Hematopoietic multipotent progenitor cell treated with erythropoietin and hydrocortisone succinate and interleukin-3 and kit ligand, for 15 days (in vitro differentiated cells): ENCODE results near the gene RALGPS1.

Experiments
- DNase-seq: peaks from one replicate; pipeline ENCODE4 v3.0.0-alpha.2; 2015; ENCODE audit warnings: low spot score

The RALGPS1 gene

GRCh38 chr9:126914458-126915280 lies at the start of gene RALGPS1:
RALGPS1 (plus strand) TSS chr9:126914782; CDS start chr9:126962290, 47,508 bp downstream.
- peak; percentile 74 for DNase-seq

GRCh38 chr9:126869368-126869767 lies 45.2 kb upstream of the RALGPS1 start:
- DNase-seq = no peak

GRCh38 chr9:126872516-126872915 lies 42.1 kb upstream of the RALGPS1 start:
- DNase-seq = no peak

- DNase-seq = no peak
These were observed 39.9 kb upstream of the RALGPS1 start for GRCh38 chr9:126874546-126875314.

- no peak for DNase-seq
These were observed 38.6 kb upstream of the RALGPS1 start for GRCh38 chr9:126875756-126876510.

GRCh38 chr9:126876531-126876930 lies 38.1 kb upstream of the RALGPS1 start:
- no peak for DNase-seq

GRCh38 chr9:126877418-126877817 lies 37.2 kb upstream of the RALGPS1 start:
- DNase-seq = no peak

GRCh38 chr9:126879288-126879687 lies 35.3 kb upstream of the RALGPS1 start:
- no peak for DNase-seq

GRCh38 chr9:126880226-126880946 lies 34.2 kb upstream of the RALGPS1 start:
- DNase-seq = no peak

GRCh38 chr9:126880947-126881332 lies 33.6 kb upstream of the RALGPS1 start:
- DNase-seq = no peak

GRCh38 chr9:126882746-126883145 lies 31.8 kb upstream of the RALGPS1 start:
- no peak for DNase-seq

GRCh38 chr9:126883636-126884035 lies 30.9 kb upstream of the RALGPS1 start:
- DNase-seq = no peak

GRCh38 chr9:126885131-126885641 lies 29.4 kb upstream of the RALGPS1 start:
- DNase-seq = no peak

- no peak for DNase-seq
These were observed 28.4 kb upstream of the RALGPS1 start for GRCh38 chr9:126886034-126886822.

GRCh38 chr9:126886897-126887296 lies 27.7 kb upstream of the RALGPS1 start:
- no peak for DNase-seq

- DNase-seq = no peak
These were observed 22.9 kb upstream of the RALGPS1 start for GRCh38 chr9:126891676-126892075.

- no peak for DNase-seq
These were observed 21.5 kb upstream of the RALGPS1 start for GRCh38 chr9:126893079-126893478.

- no peak for DNase-seq
These were observed 20.5 kb upstream of the RALGPS1 start for GRCh38 chr9:126894052-126894603.

- DNase-seq = no peak
These were observed 12.4 kb upstream of the RALGPS1 start for GRCh38 chr9:126902210-126902609.

- DNase-seq = no peak
These were observed 10.0 kb upstream of the RALGPS1 start for GRCh38 chr9:126904586-126904985.
